ENCODE results near the gene LILRB4.
"Not testable (repeated sequence)": the region's sequence is repeated elsewhere in the genome, so short reads cannot be mapped to it uniquely, and the experiment has no call there.

The LILRB4 gene

GRCh38 chr19:54662730-54663129 is at the start of gene LILRB4:
Gene LILRB4 (plus strand): TSS chr19:54662985. CDS start chr19:54663034, 49 bp downstream.
- DNase-seq (ENCODE audit: low read depth in 2 of 2), result no peak

GRCh38 chr19:54614726-54615125 is 48.1 kb upstream of the LILRB4 start:
- no peak for DNase-seq (ENCODE audit: low read depth in 2 of 2)

- DNase-seq (ENCODE audit: low read depth in 2 of 2), result no peak
Measured at GRCh38 chr19:54616057-54616456, 46.7 kb upstream of the LILRB4 start.

GRCh38 chr19:54616821-54617560 is 45.8 kb upstream of the LILRB4 start:
- no peak for DNase-seq (ENCODE audit: low read depth in 2 of 2)

- DNase-seq (ENCODE audit: low read depth in 2 of 2), result no peak
Measured at GRCh38 chr19:54620464-54620863, 42.3 kb upstream of the LILRB4 start.

GRCh38 chr19:54622431-54622830 is 40.4 kb upstream of the LILRB4 start:
- no peak for DNase-seq (ENCODE audit: low read depth in 2 of 2)

GRCh38 chr19:54624234-54624633 is 38.6 kb upstream of the LILRB4 start:
- DNase-seq (ENCODE audit: low read depth in 2 of 2), result not testable (repeated sequence)

- not testable (repeated sequence) for DNase-seq (ENCODE audit: low read depth in 2 of 2)
Measured at GRCh38 chr19:54624934-54625730, 37.7 kb upstream of the LILRB4 start.

- DNase-seq (ENCODE audit: low read depth in 2 of 2), result no peak
Measured at GRCh38 chr19:54626757-54627156, 36.0 kb upstream of the LILRB4 start.

GRCh38 chr19:54627912-54628311 is 34.9 kb upstream of the LILRB4 start:
- not testable (repeated sequence) for DNase-seq (ENCODE audit: low read depth in 2 of 2)

- not testable (repeated sequence) for DNase-seq (ENCODE audit: low read depth in 2 of 2)
Measured at GRCh38 chr19:54630262-54630661, 32.5 kb upstream of the LILRB4 start, which contains the start of gene LILRB1. Gene LILRB1 (plus strand): TSS chr19:54630484. CDS start chr19:54631074, 590 bp downstream.

- no peak for DNase-seq (ENCODE audit: low read depth in 2 of 2)
Measured at GRCh38 chr19:54630782-54631181, 32.0 kb upstream of the LILRB4 start.

GRCh38 chr19:54631489-54632337 is 31.1 kb upstream of the LILRB4 start:
- not testable (repeated sequence) for DNase-seq (ENCODE audit: low read depth in 2 of 2)

- DNase-seq (ENCODE audit: low read depth in 2 of 2), result not testable (repeated sequence)
Measured at GRCh38 chr19:54632517-54632916, 30.3 kb upstream of the LILRB4 start.

- no peak for DNase-seq (ENCODE audit: low read depth in 2 of 2)
Measured at GRCh38 chr19:54633401-54633800, 29.4 kb upstream of the LILRB4 start.

GRCh38 chr19:54636081-54636480 is 26.7 kb upstream of the LILRB4 start:
- DNase-seq (ENCODE audit: low read depth in 2 of 2), result not testable (repeated sequence)

- no peak for DNase-seq (ENCODE audit: low read depth in 2 of 2)
Measured at GRCh38 chr19:54638683-54639082, 24.1 kb upstream of the LILRB4 start.

GRCh38 chr19:54642953-54643352 is 19.8 kb upstream of the LILRB4 start:
- not testable (repeated sequence) for DNase-seq (ENCODE audit: low read depth in 2 of 2)

- DNase-seq (ENCODE audit: low read depth in 2 of 2), result not testable (repeated sequence)
Measured at GRCh38 chr19:54643583-54643982, 19.2 kb upstream of the LILRB4 start.

- no peak for DNase-seq (ENCODE audit: low read depth in 2 of 2)
Measured at GRCh38 chr19:54644056-54644455, 18.7 kb upstream of the LILRB4 start.

GRCh38 chr19:54646331-54646841 is 16.4 kb upstream of the LILRB4 start:
- no peak for DNase-seq (ENCODE audit: low read depth in 2 of 2)

GRCh38 chr19:54648129-54648528 is 14.7 kb upstream of the LILRB4 start:
- DNase-seq (ENCODE audit: low read depth in 2 of 2), result no peak

Data from fibroblast of skin of left quadriceps (primary cell).